Panc1 (cell line): ENCODE measurements around the gene RPL27A.

Experiments
- POLR2AphosphoS5 ChIP-seq: IDR thresholded peaks from 2 replicates; pipeline ENCODE4 v1.6.1; 2012; ENCODE audit warnings: mild to moderate bottlenecking, low read depth, low read length, moderate library complexity
- TF ChIP-seq, protein P1 (sequence below): fragments of 450-650 bp; IDR thresholded peaks from 2 replicates; pipeline ENCODE4 v1.5.1; 2017; ENCODE audit warnings: mild to moderate bottlenecking

DNA sequence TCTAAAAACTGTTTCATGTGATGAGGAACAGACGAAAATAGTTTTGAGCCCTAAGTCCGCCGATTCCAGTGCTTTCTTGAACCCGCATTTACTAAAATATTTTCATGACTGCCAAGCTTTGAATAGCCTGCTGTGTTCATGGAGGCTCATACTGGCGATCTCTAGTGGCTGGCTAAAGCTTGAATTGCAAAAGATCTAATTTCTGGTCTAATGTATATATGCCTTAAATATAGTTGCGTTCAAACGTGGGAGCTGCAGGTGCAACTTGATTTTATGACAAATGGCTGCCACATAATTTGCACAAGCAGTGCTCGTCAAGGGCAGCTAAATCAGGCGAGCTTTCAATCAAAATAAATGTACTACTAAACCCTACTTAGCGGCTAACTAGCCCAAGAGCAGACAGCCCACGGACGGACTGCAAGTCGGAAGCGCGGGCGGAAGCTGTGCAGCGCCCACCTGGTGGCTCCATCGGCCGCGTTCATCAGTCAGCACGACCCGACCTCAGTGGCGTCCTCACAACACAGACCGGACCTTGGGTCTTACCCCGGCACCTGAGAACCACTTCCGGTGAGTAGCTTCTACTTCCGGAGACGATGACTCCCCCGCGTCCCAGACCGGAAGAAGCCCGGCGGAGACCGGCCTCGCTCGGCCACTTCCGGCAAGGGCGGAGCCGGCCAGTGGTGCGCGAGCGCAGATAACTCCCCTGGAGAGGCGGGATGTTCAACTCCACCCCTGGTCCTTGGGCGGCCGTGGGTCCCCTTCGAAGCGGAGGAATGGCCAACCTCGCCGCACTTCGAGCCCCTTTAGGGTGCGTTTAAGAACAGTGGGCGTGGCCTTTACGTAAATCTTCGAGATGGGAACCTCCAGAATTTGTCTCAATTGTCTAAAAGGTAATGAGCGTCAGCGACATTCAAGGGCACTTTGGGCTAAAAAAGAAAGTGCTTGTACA lies 6.1 kb downstream of the RPL27A start:
- TF ChIP-seq, protein P1, sequence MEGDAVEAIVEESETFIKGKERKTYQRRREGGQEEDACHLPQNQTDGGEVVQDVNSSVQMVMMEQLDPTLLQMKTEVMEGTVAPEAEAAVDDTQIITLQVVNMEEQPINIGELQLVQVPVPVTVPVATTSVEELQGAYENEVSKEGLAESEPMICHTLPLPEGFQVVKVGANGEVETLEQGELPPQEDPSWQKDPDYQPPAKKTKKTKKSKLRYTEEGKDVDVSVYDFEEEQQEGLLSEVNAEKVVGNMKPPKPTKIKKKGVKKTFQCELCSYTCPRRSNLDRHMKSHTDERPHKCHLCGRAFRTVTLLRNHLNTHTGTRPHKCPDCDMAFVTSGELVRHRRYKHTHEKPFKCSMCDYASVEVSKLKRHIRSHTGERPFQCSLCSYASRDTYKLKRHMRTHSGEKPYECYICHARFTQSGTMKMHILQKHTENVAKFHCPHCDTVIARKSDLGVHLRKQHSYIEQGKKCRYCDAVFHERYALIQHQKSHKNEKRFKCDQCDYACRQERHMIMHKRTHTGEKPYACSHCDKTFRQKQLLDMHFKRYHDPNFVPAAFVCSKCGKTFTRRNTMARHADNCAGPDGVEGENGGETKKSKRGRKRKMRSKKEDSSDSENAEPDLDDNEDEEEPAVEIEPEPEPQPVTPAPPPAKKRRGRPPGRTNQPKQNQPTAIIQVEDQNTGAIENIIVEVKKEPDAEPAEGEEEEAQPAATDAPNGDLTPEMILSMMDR, result peak; percentile 69; the same call in 1 of the 2 replicates
- peak; percentile 99 for TF ChIP-seq POLR2AphosphoS5
